ENCODE data around the gene UNG.

Gene UNG

GRCh38 chr12:109065154-109065852, 32.1 kb upstream of the UNG start:
- POLR2A ChIA-PET = no interaction called here
- TF ChIP-seq, protein P1, sequence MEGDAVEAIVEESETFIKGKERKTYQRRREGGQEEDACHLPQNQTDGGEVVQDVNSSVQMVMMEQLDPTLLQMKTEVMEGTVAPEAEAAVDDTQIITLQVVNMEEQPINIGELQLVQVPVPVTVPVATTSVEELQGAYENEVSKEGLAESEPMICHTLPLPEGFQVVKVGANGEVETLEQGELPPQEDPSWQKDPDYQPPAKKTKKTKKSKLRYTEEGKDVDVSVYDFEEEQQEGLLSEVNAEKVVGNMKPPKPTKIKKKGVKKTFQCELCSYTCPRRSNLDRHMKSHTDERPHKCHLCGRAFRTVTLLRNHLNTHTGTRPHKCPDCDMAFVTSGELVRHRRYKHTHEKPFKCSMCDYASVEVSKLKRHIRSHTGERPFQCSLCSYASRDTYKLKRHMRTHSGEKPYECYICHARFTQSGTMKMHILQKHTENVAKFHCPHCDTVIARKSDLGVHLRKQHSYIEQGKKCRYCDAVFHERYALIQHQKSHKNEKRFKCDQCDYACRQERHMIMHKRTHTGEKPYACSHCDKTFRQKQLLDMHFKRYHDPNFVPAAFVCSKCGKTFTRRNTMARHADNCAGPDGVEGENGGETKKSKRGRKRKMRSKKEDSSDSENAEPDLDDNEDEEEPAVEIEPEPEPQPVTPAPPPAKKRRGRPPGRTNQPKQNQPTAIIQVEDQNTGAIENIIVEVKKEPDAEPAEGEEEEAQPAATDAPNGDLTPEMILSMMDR (IDR thresholded peaks at IDR 0.05; ENCODE audit: insufficient read depth, low read length, missing control alignments) = no peak
- CTCF ChIA-PET = interaction anchor here (2.2 kb wide), 1 partner anchor 28 kb away, joined by 5 read pairs; the partner anchor contains the start of gene ALKBH2
- no peak overlapping the region for H3K4me3 ChIP-seq (ENCODE audit: low read depth, low read length)
- DNase-seq (ENCODE audit: low read depth, low spot score) = no peak

DNA sequence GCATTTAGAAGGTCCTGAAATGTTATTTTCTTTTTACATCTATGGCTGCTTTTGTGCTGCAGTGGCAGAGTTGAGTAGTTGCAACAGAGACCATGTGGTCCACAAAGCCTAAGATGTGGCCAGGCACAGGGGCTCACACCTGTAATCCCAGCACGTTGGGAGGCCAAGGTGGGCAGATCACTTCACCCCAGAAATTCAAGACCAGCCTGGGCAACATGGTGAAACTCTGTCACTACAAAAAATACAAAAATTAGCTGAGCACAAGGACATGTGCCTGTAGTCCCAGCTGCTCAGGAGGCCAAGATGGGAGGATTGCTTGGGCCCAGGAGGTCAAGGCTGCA, 31.6 kb upstream of the UNG start:
- CTCF ChIA-PET = no interaction called here
- POLR2A ChIA-PET = no interaction called here
- H3K4me3 ChIP-seq (ENCODE audit: low read depth, low read length) = no peak overlapping the region
- TF ChIP-seq, protein P1 (IDR thresholded peaks at IDR 0.05; ENCODE audit: insufficient read depth, low read length, missing control alignments) = no peak
- DNase-seq (ENCODE audit: low read depth, low spot score) = no peak

GRCh38 chr12:109069307-109070271, 27.8 kb upstream of the UNG start:
- TF ChIP-seq, protein P1 (IDR thresholded peaks at IDR 0.05; ENCODE audit: insufficient read depth, low read length, missing control alignments) = no peak
- no peak overlapping the region for H3K4me3 ChIP-seq (ENCODE audit: low read depth, low read length)
- ChIA-PET CTCF (interaction anchor here (2.2 kb wide), 1 partner anchor 23 kb away, joined by 6 read pairs; the partner anchor contains the start of gene ALKBH2), POLR2A (no interaction called here)
- no peak for DNase-seq (ENCODE audit: low read depth, low spot score)

GRCh38 chr12:109074866-109075265, 22.5 kb upstream of the UNG start:
- ChIA-PET POLR2A (no interaction called here), CTCF (interaction anchor here (0.7 to 1.9 kb wide), 2 partner anchors 15 to 19 kb away, joined by 3 to 4 read pairs; no protein-coding TSS in a partner anchor)
- no peak for DNase-seq (ENCODE audit: low read depth, low spot score)
- TF ChIP-seq, protein P1 (IDR thresholded peaks at IDR 0.05; ENCODE audit: insufficient read depth, low read length, missing control alignments) = no peak
- no peak overlapping the region for H3K4me3 ChIP-seq (ENCODE audit: low read depth, low read length)

DNA sequence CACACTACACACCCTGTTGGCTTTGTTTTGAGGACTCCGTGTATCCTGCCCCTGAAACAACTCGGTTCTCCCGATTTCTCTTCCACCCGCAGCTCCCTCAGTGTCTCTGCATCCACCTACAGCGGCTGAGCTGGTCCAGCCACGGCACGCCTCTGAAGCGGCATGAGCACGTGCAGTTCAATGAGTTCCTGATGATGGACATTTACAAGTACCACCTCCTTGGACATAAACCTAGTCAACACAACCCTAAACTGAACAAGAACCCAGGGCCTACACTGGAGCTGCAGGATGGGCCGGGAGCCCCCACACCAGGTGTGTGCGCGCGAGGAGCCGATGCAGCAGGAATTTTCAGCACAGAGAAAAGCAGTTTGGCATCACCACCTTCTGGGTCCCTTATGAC, 14.6 kb upstream of the UNG start:
- DNase-seq (ENCODE audit: low read depth, low spot score) = no peak
- CTCF ChIA-PET = interaction anchor here (1.4 kb wide), 1 partner anchor 10 kb away, joined by 3 read pairs; the partner anchor contains the start of gene ALKBH2
- TF ChIP-seq, protein P1 (IDR thresholded peaks at IDR 0.05; ENCODE audit: insufficient read depth, low read length, missing control alignments) = no peak
- POLR2A ChIA-PET = no interaction called here
- H3K4me3 ChIP-seq (ENCODE audit: low read depth, low read length) = no peak overlapping the region

DNA sequence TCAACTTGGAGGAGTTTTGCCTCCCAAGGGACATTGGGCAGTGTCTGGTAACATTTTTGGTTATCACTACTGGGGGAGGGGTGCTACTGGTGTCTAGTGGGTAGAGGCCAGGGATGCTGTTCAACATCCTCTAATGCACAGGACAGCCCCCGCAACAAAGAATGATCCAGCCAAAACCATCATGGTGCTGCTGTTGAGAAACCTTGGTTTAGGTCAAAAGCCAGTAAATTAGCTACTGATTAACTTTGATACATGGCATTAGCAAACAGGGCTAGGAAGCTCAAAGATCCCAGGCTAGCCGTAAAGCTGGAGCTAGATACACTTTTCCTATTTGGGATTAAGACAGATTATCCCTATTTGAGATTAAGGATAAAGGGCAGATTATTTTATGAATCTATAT, 13.0 kb upstream of the UNG start:
- DNase-seq (ENCODE audit: low read depth, low spot score) = no peak
- no peak overlapping the region for H3K4me3 ChIP-seq (ENCODE audit: low read depth, low read length)
- TF ChIP-seq, protein P1 (IDR thresholded peaks at IDR 0.05; ENCODE audit: insufficient read depth, low read length, missing control alignments) = no peak
- ChIA-PET CTCF (no interaction called here), POLR2A (interaction anchor here (0.5 kb wide), 1 partner anchor 318 kb away, joined by 3 read pairs; no protein-coding TSS in a partner anchor)
